IMR-90 (cell line): ENCODE results near the gene FAM20C. TPM values are rescaled to one million over a fixed set of nuclear protein-coding genes. Genes with fewer than 3 reads are reported as not detected.
A peak's percentile ranks its signal among the peaks of the same experiment; 100 is the strongest.

Source experiments
- ATAC-seq: fragments of 200-7000 bp; cut with Tn5 transposase; 2 replicates; pipeline ENCODE4 v1.9.1; 2020; ENCODE audit warnings: low read depth, mild to moderate bottlenecking, moderate library complexity
- BruUV-seq: library from RNA; stranded (reverse); fragments of 400-500 nt; replicated peaks from 2 replicates; lab custom pipeline; 2021; lab: Mats Ljungman, UMichigan
- CTCF ChIA-PET: fragments of 300-600 bp; formaldehyde crosslinking; extraction: SDS; loops from one replicate; lab custom pipeline; 2021; ENCODE audit warnings: antibody characterized with exemption; lab: Yijun Ruan, JAX
- POLR2A ChIA-PET: fragments of 300-600 bp; sonication (Branson Sonifier 250); formaldehyde crosslinking; loops from one replicate; lab custom pipeline; 2022; ENCODE audit warnings: antibody characterized with exemption; ENCODE audit not compliant: unreplicated experiment; lab: Charles Lee
- DNase-seq: peaks from one replicate; pipeline ENCODE4 v3.0.0; 2013
- H2AFZ ChIP-seq: replicated peaks from 2 replicates; pipeline ENCODE3; 2013; ENCODE audit warnings: low read length, mild to moderate bottlenecking; ENCODE audit not compliant: poor library complexity
- H2AK5ac ChIP-seq: 2 replicates; pipeline ENCODE4 v1.6.1; 2013; ENCODE audit warnings: low read depth, low read length, inconsistent platforms
- H2AK9ac ChIP-seq: replicated peaks from 2 replicates; pipeline ENCODE3; 2013; ENCODE audit warnings: mild to moderate bottlenecking, low read depth, low read length, moderate library complexity; ENCODE audit not compliant: poor library complexity
- H2BK120ac ChIP-seq: 2 replicates; pipeline ENCODE4 v1.6.1; 2013; ENCODE audit warnings: low read depth, low read length, inconsistent platforms
- H2BK15ac ChIP-seq: 3 replicates; pipeline ENCODE4 v1.6.1; 2013; ENCODE audit warnings: low read depth, low read length, inconsistent platforms
- H2BK20ac ChIP-seq: 2 replicates; pipeline ENCODE4 v1.6.1; 2013; ENCODE audit warnings: low read depth, mild to moderate bottlenecking, inconsistent platforms, low read length, moderate library complexity
- H2BK5ac ChIP-seq: 2 replicates; pipeline ENCODE4 v1.6.1; 2013; ENCODE audit warnings: mild to moderate bottlenecking, low read depth, low read length, inconsistent platforms; ENCODE audit not compliant: poor library complexity, severe bottlenecking
- H3K14ac ChIP-seq: replicated peaks from 2 replicates; pipeline ENCODE4 v1.6.1; 2013; ENCODE audit warnings: low read depth, low read length, inconsistent platforms
- H3K18ac ChIP-seq: 2 replicates; pipeline ENCODE4 v1.6.1; 2013; ENCODE audit warnings: low read depth, low read length, control low read depth
- H3K23ac ChIP-seq: 2 replicates; pipeline ENCODE4 v1.6.1; 2013; ENCODE audit warnings: low read depth, low read length, inconsistent platforms
- H3K27ac ChIP-seq: 2 replicates; pipeline ENCODE4 v1.5.1; 2013; ENCODE audit warnings: mild to moderate bottlenecking, control low read depth, low read length; ENCODE audit not compliant: insufficient read depth
- H3K27me3 ChIP-seq: 2 replicates; pipeline ENCODE4 v1.6.1; 2013; ENCODE audit warnings: low read length; ENCODE audit not compliant: control insufficient read depth, insufficient read depth
- H3K36me3 ChIP-seq: 2 replicates; pipeline ENCODE4 v1.6.1; 2013; ENCODE audit warnings: low read length, mixed read lengths; ENCODE audit not compliant: control insufficient read depth, insufficient read depth
- H3K4ac ChIP-seq: 2 replicates; pipeline ENCODE4 v1.6.1; 2013; ENCODE audit warnings: low read depth, low read length, inconsistent platforms
- H3K4me1 ChIP-seq: 2 replicates; pipeline ENCODE4 v1.6.1; 2013; ENCODE audit warnings: low read length, mixed read lengths; ENCODE audit not compliant: control insufficient read depth, insufficient read depth
- H3K4me2 ChIP-seq: 2 replicates; pipeline ENCODE4 v1.6.1; 2013; ENCODE audit warnings: low read depth, mild to moderate bottlenecking, control low read depth, low read length, moderate library complexity
- H3K4me3 ChIP-seq: 2 replicates; pipeline ENCODE4 v1.5.1; 2013; ENCODE audit warnings: low read depth, mild to moderate bottlenecking, control low read depth, low read length, moderate library complexity; ENCODE audit not compliant: insufficient read depth
- H3K56ac ChIP-seq: 2 replicates; pipeline ENCODE4 v1.6.1; 2013; ENCODE audit warnings: low read length, inconsistent platforms; ENCODE audit not compliant: insufficient read depth; ENCODE audit errors: extremely low read depth
- H3K79me1 ChIP-seq, 2 experiments: 2 replicates each; pipeline ENCODE4 v1.6.1; 2013; ENCODE audit warnings: low read length in 2 of 2, inconsistent platforms in 1 of 2, low read depth in 1 of 2
- H3K9ac ChIP-seq: 2 replicates; pipeline ENCODE4 v1.6.1; 2013; ENCODE audit warnings: low read depth, low read length, control low read depth
- H3K9me1 ChIP-seq: 2 replicates; pipeline ENCODE4 v1.6.1; 2013; ENCODE audit warnings: low read length, inconsistent platforms; ENCODE audit not compliant: insufficient read depth
- H3K9me3 ChIP-seq: 2 replicates; pipeline ENCODE4 v1.6.1; 2013; ENCODE audit warnings: low read length; ENCODE audit not compliant: control insufficient read depth, insufficient read depth
- H4K20me1 ChIP-seq: 2 replicates; pipeline ENCODE4 v1.6.1; 2013; ENCODE audit warnings: low read length, inconsistent platforms; ENCODE audit not compliant: insufficient read depth
- H4K5ac ChIP-seq: 2 replicates; pipeline ENCODE4 v1.6.1; 2013; ENCODE audit warnings: mild to moderate bottlenecking, low read depth, low read length, control low read depth
- H4K8ac ChIP-seq, 2 experiments: 2 replicates each; pipeline ENCODE4 v1.6.1; 2013; ENCODE audit warnings: low read depth in 2 of 2, low read length in 2 of 2, control low read depth in 1 of 2, inconsistent platforms in 1 of 2
- H4K91ac ChIP-seq: 2 replicates; pipeline ENCODE4 v1.6.1; 2013; ENCODE audit warnings: low read depth, low read length, inconsistent platforms; ENCODE audit not compliant: insufficient read depth
- BHLHE40 ChIP-seq: fragments of 150-350 bp; IDR thresholded peaks from 2 replicates; pipeline ENCODE4 v1.6.1; 2016; ENCODE audit warnings: mild to moderate bottlenecking, low read depth, low read length
- CEBPB ChIP-seq: IDR thresholded peaks from 2 replicates; pipeline ENCODE4 v1.6.1; 2012; ENCODE audit warnings: low read depth, low read length, improper control_type of control experiment
- CHD1 ChIP-seq: IDR thresholded peaks from 2 replicates; pipeline ENCODE4 v1.6.1; 2012; ENCODE audit warnings: low read depth, low read length, improper control_type of control experiment
- CTCF ChIP-seq: conservative IDR thresholded peaks from 2 replicates; pipeline ENCODE4 v1.5.1; 2012; ENCODE audit warnings: mild to moderate bottlenecking, low read depth, low read length, improper control_type of control experiment
- ELK1 ChIP-seq: fragments of 150-350 bp; IDR thresholded peaks from 2 replicates; pipeline ENCODE4 v1.6.1; 2016; ENCODE audit warnings: low read depth, mild to moderate bottlenecking, low read length, moderate library complexity, borderline replicate concordance
- FOS ChIP-seq: fragments of 150-350 bp; IDR thresholded peaks from 2 replicates; pipeline ENCODE4 v1.6.1; 2016; ENCODE audit warnings: low read depth, low read length
- MAFK ChIP-seq: IDR thresholded peaks from 2 replicates; pipeline ENCODE4 v1.6.1; 2012; ENCODE audit warnings: low read depth, low read length, improper control_type of control experiment
- MXI1 ChIP-seq: IDR thresholded peaks from 2 replicates; pipeline ENCODE4 v1.6.1; 2012; ENCODE audit warnings: low read depth, mild to moderate bottlenecking, low read length, moderate library complexity, borderline replicate concordance
- NFE2L2 ChIP-seq: fragments of 150-350 bp; IDR thresholded peaks from 2 replicates; pipeline ENCODE4 v1.6.1; 2016; ENCODE audit warnings: low read depth, mild to moderate bottlenecking, low read length
- POLR2A ChIP-seq: IDR thresholded peaks from 2 replicates; pipeline ENCODE4 v1.6.1; 2012; ENCODE audit warnings: mild to moderate bottlenecking, low read depth, low read length
- RFX5 ChIP-seq: IDR thresholded peaks from 2 replicates; pipeline ENCODE4 v1.8.0; 2012; ENCODE audit warnings: low read depth, mild to moderate bottlenecking, low read length, moderate library complexity
- WGBS, 2 experiments: methylation state at CpG; one replicate each; pipeline versions ENCODE4 v1.1.5 to v1.1.7; 2013; ENCODE audit warnings: missing lambda C conversion rate in 2 of 2; ENCODE audit not compliant: insufficient read length in 1 of 2; ENCODE audit errors: extremely low coverage in 2 of 2; 5-methylcytosine and 5-hydroxymethylcytosine counted together
- dilution Hi-C: fragments of 300-500 bp; cut with HindIII; formaldehyde crosslinking; loops from one replicate; pipeline ENCODE4 v1.14.3; 2018; ENCODE audit warnings: low sequenced_read_pairs; ENCODE audit not compliant: unreplicated experiment
- in situ Hi-C: fragments of 300-500 bp; cut with MboI; formaldehyde crosslinking; loops from 3 replicates; pipeline ENCODE4 v1.14.3; 2019; ENCODE audit warnings: low sequenced_read_pairs, inconsistent platforms, mixed read lengths
- intact Hi-C: fragments of 100-400 bp; cut with micrococcal nuclease; formaldehyde crosslinking; loops from 2 replicates; pipeline ENCODE4 v1.10.0; 2022
- polyA plus RNA-seq, 3 experiments: library from polyadenylated mRNA; depleted of rRNA; stranded (reverse); fragments of >200 nt; gene quantifications; 2 replicates each; pipeline ENCODE4 v1.2.3, GENCODE V29; 2012; ENCODE audit warnings: low replicate concordance in 1 of 3
- total RNA-seq: library from RNA; depleted of rRNA; stranded (reverse); fragments of >200 nt; gene quantifications from 2 replicates; pipeline ENCODE4 v1.2.3, GENCODE V29; 2012

FAM20C gene
- total and polyA plus RNA-seq, 2 of the 4 experiments (the other 2 are of a cell fraction) = 7.7 to 36.6 TPM

GRCh38 chr7:190196-190595 is 2.2 kb upstream of the FAM20C start:
- H4K8ac ChIP-seq = no peak overlapping the region
- 0 out of 2 replicates have a peak overlapping the region, but pooled peaks have one; percentile 83 for H2BK120ac ChIP-seq
- dilution Hi-C loops (no loop called here), intact Hi-C loops (no loop called here), in situ Hi-C loops (no loop called here)
- H3K27ac ChIP-seq = no peak overlapping the region
- peaks cover 10% of the 10 kb centered on the region; the same call in 1 of the 2 replicates for H3K9me1 ChIP-seq
- TF ChIP-seq POLR2A (no peak), FOS (no peak), NFE2L2 (no peak), MAFK (no peak), MXI1 (no peak), RFX5 (no peak), BHLHE40 (no peak), CTCF (no peak), CEBPB (no peak), ELK1 (no peak), CHD1 (no peak)
- DNase-seq = no peak
- no peak overlapping the region for H4K5ac ChIP-seq
- H3K14ac ChIP-seq = no peak overlapping the region
- H3K79me1 ChIP-seq = peaks cover 0 to 29% of the 10 kb centered on the region in 2 experiments; a peak in 3 of 4 replicates
- ChIA-PET CTCF (no interaction called here), POLR2A (no interaction called here)
- WGBS, 2 experiments = 83% methylated on average over 8 of the region's 21 CpGs; no CpG with 5 or more reads in 1 of the 2 experiments
- no peak overlapping the region for H2AFZ ChIP-seq
- peaks cover 10% of the 10 kb centered on the region for H3K4me1 ChIP-seq
- H3K9ac ChIP-seq = no peak overlapping the region
- no peak overlapping the region for H3K56ac ChIP-seq
- H2AK9ac ChIP-seq = no peak overlapping the region
- no peak for ATAC-seq
- no TSS peak for BruUV-seq
- no peaks in the 10 kb centered on the region for H3K27me3 ChIP-seq
- no peak overlapping the region for H2BK15ac ChIP-seq
- H3K36me3 ChIP-seq = peaks cover 8% of the 10 kb centered on the region; the same call in 1 of the 2 replicates
- H4K20me1 ChIP-seq = peaks cover 21% of the 10 kb centered on the region
- no peak overlapping the region for H3K4me2 ChIP-seq
- H2AK5ac ChIP-seq = peak overlapping the region; percentile 95
- no peak overlapping the region for H2BK5ac ChIP-seq
- H4K91ac ChIP-seq = no peak overlapping the region
- no peak overlapping the region for H3K18ac ChIP-seq
- H3K23ac ChIP-seq = no peak overlapping the region
- no peaks in the 10 kb centered on the region for H3K9me3 ChIP-seq
- H2BK20ac ChIP-seq = no peak overlapping the region
- H3K4ac ChIP-seq = peak overlapping the region; percentile 97; the same call in 1 of the 2 replicates
- H3K4me3 ChIP-seq = no peak overlapping the region
